H9 (cell line): Measurements from ENCODE around the gene ZNFX1. TPM values are rescaled to one million over a fixed set of nuclear protein-coding genes. Genes with fewer than 3 reads are reported as not detected.

ENCODE experiments used
- DNase-seq: peaks from one replicate; pipeline ENCODE4 v3.0.0-alpha.2; 2017
- H2AFZ ChIP-seq: one replicate; pipeline ENCODE4 v1.6.1; 2013; ENCODE audit warnings: mild to moderate bottlenecking, low read length, control low read depth, moderate library complexity
- H2AK5ac ChIP-seq: 2 replicates; pipeline ENCODE4 v1.6.1; 2013; ENCODE audit warnings: low read length, control low read depth, mixed read lengths; ENCODE audit not compliant: insufficient read length
- H2BK120ac ChIP-seq: one replicate; pipeline ENCODE4 v1.6.1; 2013; ENCODE audit warnings: low read depth, mild to moderate bottlenecking, low read length, control low read depth, inconsistent platforms; ENCODE audit not compliant: poor library complexity, severe bottlenecking
- H2BK12ac ChIP-seq: 2 replicates; pipeline ENCODE4 v1.6.1; 2013; ENCODE audit warnings: low read length, control low read depth, mixed read lengths, low read depth; ENCODE audit not compliant: insufficient read length
- H2BK15ac ChIP-seq: 2 replicates; pipeline ENCODE4 v1.6.1; 2013; ENCODE audit warnings: low read depth, low read length, control low read depth
- H2BK20ac ChIP-seq: one replicate; pipeline ENCODE4 v1.6.1; 2013; ENCODE audit warnings: low read depth, mild to moderate bottlenecking, low read length, control low read depth, inconsistent platforms; ENCODE audit not compliant: poor library complexity, severe bottlenecking
- H2BK5ac ChIP-seq: 2 replicates; pipeline ENCODE4 v1.6.1; 2013; ENCODE audit warnings: low read length, control low read depth, mixed read lengths; ENCODE audit not compliant: insufficient read length
- H3K14ac ChIP-seq: 2 replicates; pipeline ENCODE4 v1.6.1; 2013; ENCODE audit warnings: low read length, control low read depth; ENCODE audit not compliant: insufficient read depth
- H3K18ac ChIP-seq: 2 replicates; pipeline ENCODE4 v1.6.1; 2013; ENCODE audit warnings: low read depth, mild to moderate bottlenecking, mixed read lengths, low read length, control low read depth; ENCODE audit not compliant: insufficient read length
- H3K23ac ChIP-seq: 2 replicates; pipeline ENCODE4 v1.6.1; 2013; ENCODE audit warnings: low read length, control low read depth, mixed read lengths, low read depth; ENCODE audit not compliant: insufficient read length
- H3K23me2 ChIP-seq: 2 replicates; pipeline ENCODE4 v1.6.1; 2013; ENCODE audit warnings: low read depth, mild to moderate bottlenecking, mixed read lengths, low read length, control low read depth; ENCODE audit not compliant: insufficient read length, poor library complexity, severe bottlenecking
- H3K27ac ChIP-seq: 2 replicates; pipeline ENCODE4 v1.5.1; 2013; ENCODE audit warnings: low read length, control low read depth, mixed read lengths, low read depth; ENCODE audit not compliant: insufficient read length
- H3K27me3 ChIP-seq: 2 replicates; pipeline ENCODE4 v1.6.1; 2013; ENCODE audit warnings: low read length, control low read depth, inconsistent platforms; ENCODE audit not compliant: insufficient read depth
- H3K4ac ChIP-seq: 2 replicates; pipeline ENCODE4 v1.6.1; 2013; ENCODE audit warnings: low read depth, mild to moderate bottlenecking, control low read depth, inconsistent platforms, low read length, moderate library complexity
- H3K4me1 ChIP-seq: 2 replicates; pipeline ENCODE4 v1.6.1; 2013; ENCODE audit warnings: low read length, control low read depth, inconsistent platforms; ENCODE audit not compliant: insufficient read depth
- H3K4me2 ChIP-seq: 2 replicates; pipeline ENCODE4 v1.6.1; 2013; ENCODE audit warnings: low read length, control low read depth, mixed read lengths; ENCODE audit not compliant: insufficient read length, insufficient read depth
- H3K56ac ChIP-seq: 2 replicates; pipeline ENCODE4 v1.6.1; 2013; ENCODE audit warnings: low read depth, mild to moderate bottlenecking, mixed read lengths, low read length, control low read depth; ENCODE audit not compliant: insufficient read length
- H3K79me1 ChIP-seq: 2 replicates; pipeline ENCODE4 v1.6.1; 2013; ENCODE audit warnings: low read depth, mild to moderate bottlenecking, moderate library complexity, low read length, control low read depth, inconsistent platforms; ENCODE audit not compliant: insufficient read depth, poor library complexity, severe bottlenecking
- H3K79me2 ChIP-seq: 2 replicates; pipeline ENCODE4 v1.6.1; 2013; ENCODE audit warnings: low read length, control low read depth, inconsistent platforms; ENCODE audit not compliant: insufficient read depth
- H3K9ac ChIP-seq: 2 replicates; pipeline ENCODE4 v1.6.1; 2013; ENCODE audit warnings: low read length, control low read depth, mixed read lengths; ENCODE audit not compliant: insufficient read length; ENCODE audit errors: extremely low read depth
- H3K9me3 ChIP-seq: one replicate; pipeline ENCODE4 v1.6.1; 2013; ENCODE audit warnings: low read depth, low read length, inconsistent platforms; ENCODE audit not compliant: control insufficient read depth
- H3T11ph ChIP-seq: one replicate; pipeline ENCODE4 v1.6.1; 2013; ENCODE audit warnings: mild to moderate bottlenecking, low read length, control low read depth, inconsistent platforms
- H4K20me1 ChIP-seq: one replicate; pipeline ENCODE4 v1.6.1; 2013; ENCODE audit not compliant: control insufficient read depth, insufficient read length, insufficient read depth
- H4K5ac ChIP-seq: 2 replicates; pipeline ENCODE4 v1.6.1; 2013; ENCODE audit warnings: low read depth, mild to moderate bottlenecking, mixed read lengths, low read length, control low read depth; ENCODE audit not compliant: insufficient read length
- H4K8ac ChIP-seq: replicated peaks from 2 replicates; pipeline ENCODE4 v1.6.1; 2013; ENCODE audit warnings: low read length, control low read depth, mixed read lengths, low read depth; ENCODE audit not compliant: insufficient read length
- H4K91ac ChIP-seq: 2 replicates; pipeline ENCODE4 v1.6.1; 2013; ENCODE audit warnings: low read depth, mild to moderate bottlenecking, moderate library complexity, mixed read lengths, low read length, control low read depth; ENCODE audit not compliant: insufficient read length
- H3K27ac Mint-ChIP-seq, 3 experiments: 2 replicates in 2 of 3; 3 replicates in 1 of 3; pipeline ENCODE4 v1.8.0; 2020 to 2021; ENCODE audit warnings: mixed read lengths in 3 of 3, mild to moderate bottlenecking in 1 of 3, moderate library complexity in 1 of 3
- H3K27me3 Mint-ChIP-seq: 2 replicates; pipeline ENCODE4 v1.8.0; 2021; ENCODE audit warnings: low read depth, mild to moderate bottlenecking, moderate library complexity, mixed read lengths
- H3K36me3 Mint-ChIP-seq, 3 experiments: 2 replicates in 2 of 3; 3 replicates in 1 of 3; pipeline ENCODE4 v1.8.0; 2020 to 2021; ENCODE audit warnings: low read depth in 3 of 3, mixed read lengths in 3 of 3; ENCODE audit not compliant: insufficient read depth in 1 of 3
- H3K4me1 Mint-ChIP-seq, 2 experiments: 2 replicates each; pipeline ENCODE4 v1.8.0; 2020; ENCODE audit warnings: mixed read lengths in 2 of 2
- H3K4me3 Mint-ChIP-seq, 2 experiments: 2 replicates in 1 of 2; 3 replicates in 1 of 2; pipeline ENCODE4 v1.8.0; 2020 to 2021; ENCODE audit warnings: mild to moderate bottlenecking in 2 of 2, mixed read lengths in 2 of 2, moderate library complexity in 1 of 2
- H3K9me3 Mint-ChIP-seq, 2 experiments: 2 replicates in 1 of 2; 3 replicates in 1 of 2; pipeline ENCODE4 v1.8.0; 2020; ENCODE audit warnings: mild to moderate bottlenecking in 2 of 2, mixed read lengths in 2 of 2, moderate library complexity in 1 of 2
- CTCF ChIP-seq: fragments of 200-600 bp; sonication (generic); conservative IDR thresholded peaks from 3 replicates; pipeline ENCODE4 v1.8.0; 2021; ENCODE audit warnings: antibody characterized with exemption, mild to moderate bottlenecking
- WGBS: extraction: QIAGEN DNeasy Blood & Tissue Kit; methylation state at CpG from one replicate; pipeline ENCODE4 v1.1.7; 2013; ENCODE audit warnings: missing lambda C conversion rate, low lambda C conversion rate, mixed read lengths; ENCODE audit not compliant: insufficient read length; ENCODE audit errors: extremely low coverage; 5-methylcytosine and 5-hydroxymethylcytosine counted together
- total RNA-seq: library from RNA; stranded (reverse); gene quantifications from 2 replicates; pipeline ENCODE4 v1.2.1, GENCODE V29; 2021

ZNFX1 gene
- total RNA-seq, 1 experiment from 2014 or later = 13.3 TPM

- Histone ChIP-seq H3K27me3 (no peaks in the 10 kb centered on the region), H2AK5ac (no peak overlapping the region), H3K23me2 (no peaks in the 10 kb centered on the region), H2BK20ac (no peak overlapping the region), H3T11ph (no peak overlapping the region), H3K56ac (no peak overlapping the region), H3K18ac (no peak overlapping the region), H3K14ac (no peak overlapping the region), H4K5ac (no peak overlapping the region), H3K79me1 (no peaks in the 10 kb centered on the region), H3K4me2 (no peak overlapping the region), H3K79me2 (no peaks in the 10 kb centered on the region), H3K9ac (no peak overlapping the region), H4K8ac (no peak overlapping the region), H4K91ac (no peak overlapping the region), H3K27ac (no peak overlapping the region), H4K20me1 (no peaks in the 10 kb centered on the region), H2AFZ (no peak overlapping the region), H3K23ac (no peak overlapping the region), H2BK5ac (no peak overlapping the region), H2BK12ac (no peak overlapping the region), H3K4me1 (0 out of 2 replicates have a peak, but pooled peaks cover 5% of the 10 kb centered on the region), H2BK120ac (no peak overlapping the region), H2BK15ac (no peak overlapping the region), H3K9me3 (no peaks in the 10 kb centered on the region), H3K4ac (no peak overlapping the region)
- Mint-ChIP-seq H3K36me3 (no peaks in the 10 kb centered on the region), H3K9me3 (no peaks in the 10 kb centered on the region; a peak in 1 of 5 replicates), H3K4me1 (peaks cover 17 to 28% of the 10 kb centered on the region in 2 experiments), H3K4me3 (no peak overlapping the region), H3K27me3 (peaks cover 21% of the 10 kb centered on the region), H3K27ac (no peak overlapping the region; a peak in 1 of 7 replicates)
- TF ChIP-seq CTCF = no peak
- no CpG with 5 or more reads among the region's 10 CpGs for WGBS
- DNase-seq = no peak
Measured at GRCh38 chr20:49326026-49326425, 48.2 kb upstream of the ZNFX1 start.
